H1 (cell line): ENCODE data around the gene APOM.

ENCODE experiments used
- CBX8 ChIP-seq: fragments of 300-800, 300-1000 bp; sonication (generic); IDR thresholded peaks from 2 replicates; pipeline ENCODE4 v1.7.1; 2016; ENCODE audit warnings: low read depth, low read length, borderline replicate concordance
- CEBPB ChIP-seq: IDR thresholded peaks from 2 replicates; pipeline ENCODE4 v1.6.1; 2012; ENCODE audit warnings: low read depth, low read length
- CHD7 ChIP-seq: fragments of 300-600 bp; sonication (generic); IDR thresholded peaks from 2 replicates; pipeline ENCODE4 v1.7.1; 2012; ENCODE audit warnings: low read length, moderate library complexity, mild to moderate bottlenecking, inconsistent platforms; ENCODE audit not compliant: insufficient replicate concordance
- CTCF ChIP-seq, 3 experiments: IDR thresholded peaks; 1 replicate in 2 of 3; 2 replicates in 1 of 3; pipeline versions ENCODE4 v1.5.1 to v1.6.1; 2011; ENCODE audit warnings: low read length in 3 of 3, mild to moderate bottlenecking in 3 of 3, inconsistent platforms in 2 of 3, low read depth in 1 of 3, moderate library complexity in 1 of 3; ENCODE audit not compliant: insufficient read depth in 1 of 3; ENCODE audit errors: control extremely low read depth in 1 of 3
- EZH2 ChIP-seq: fragments of 200-600 bp; sonication (generic); IDR thresholded peaks from 2 replicates; pipeline ENCODE4 v1.7.1; 2012; ENCODE audit warnings: low read depth, mild to moderate bottlenecking, moderate library complexity, low read length, inconsistent platforms; ENCODE audit not compliant: severe bottlenecking
- HDAC2 ChIP-seq, 2 experiments: fragments of 300-600 bp in 1 of 2; sonication (generic) in 1 of 2; IDR thresholded peaks; 2 replicates each; pipeline ENCODE4 v1.6.1; 2011 to 2012; ENCODE audit warnings: low read depth in 2 of 2, low read length in 2 of 2, mild to moderate bottlenecking in 2 of 2, moderate library complexity in 2 of 2, borderline replicate concordance in 1 of 2, inconsistent platforms in 1 of 2
- KDM5A ChIP-seq: fragments of 200-600 bp; IDR thresholded peaks from 2 replicates; pipeline ENCODE4 v1.7.1; 2012; ENCODE audit warnings: mild to moderate bottlenecking, low read length, inconsistent platforms, mixed read lengths
- POLR2AphosphoS5 ChIP-seq: IDR thresholded peaks from 2 replicates; pipeline ENCODE4 v1.6.1; 2011; ENCODE audit warnings: low read depth, low read length
- POU5F1 ChIP-seq: IDR thresholded peaks from 2 replicates; pipeline ENCODE4 v1.6.1; 2011; ENCODE audit warnings: low read depth, mild to moderate bottlenecking, low read length, moderate library complexity
- TAF1 ChIP-seq: IDR thresholded peaks from 2 replicates; pipeline ENCODE4 v1.6.1; 2011; ENCODE audit warnings: mild to moderate bottlenecking, low read depth, low read length
- ZNF274 ChIP-seq: IDR thresholded peaks from 2 replicates; pipeline ENCODE4 v1.7.0; 2012; ENCODE audit warnings: low read length, borderline replicate concordance; ENCODE audit errors: extremely low read depth

GRCh38 chr6:31643818-31644454 lies 11.8 kb upstream of the APOM start:
- TF ChIP-seq POU5F1 = no peak
- no peak for TF ChIP-seq KDM5A
- no peak for TF ChIP-seq ZNF274
- no peak for TF ChIP-seq CTCF (IDR thresholded peaks at IDR 0.05; ENCODE audit: control extremely low read depth in 1 of 3, insufficient read depth in 1 of 3, low read depth in 1 of 3, low read length in 3 of 3)
- TF ChIP-seq CBX8 = no peak
- no peak for TF ChIP-seq POLR2AphosphoS5
- TF ChIP-seq CHD7 = no peak
- no peak for TF ChIP-seq EZH2
- TF ChIP-seq CEBPB = no peak
- no peak for TF ChIP-seq TAF1
- no peak for TF ChIP-seq HDAC2 (IDR thresholded peaks at IDR 0.05; ENCODE audit: borderline replicate concordance in 1 of 2, low read depth in 2 of 2, low read length in 2 of 2)
